Activated CD4-positive, alpha-beta T cell treated with anti-CD3 and anti-CD28 coated beads, Interleukin-2, amount 10 ng/mL, durations not matched to agents 24 days and 14 days (primary cell): Measurements from ENCODE around the gene DBNL. TPM values are rescaled to one million over a fixed set of nuclear protein-coding genes. Genes with fewer than 3 reads are reported as not detected.

ENCODE experiments used
- DNase-seq: peaks from one replicate; pipeline ENCODE4 v3.0.0; 2022
- H3K27ac Mint-ChIP-seq: one replicate; pipeline ENCODE4 v1.8.0; 2022; ENCODE audit warnings: mild to moderate bottlenecking, mixed read lengths
- H3K27me3 Mint-ChIP-seq: one replicate; pipeline ENCODE4 v1.8.0; 2022; ENCODE audit warnings: mixed read lengths
- H3K36me3 Mint-ChIP-seq: one replicate; pipeline ENCODE4 v1.8.0; 2022; ENCODE audit warnings: low read depth, mild to moderate bottlenecking, mixed read lengths
- H3K4me1 Mint-ChIP-seq: one replicate; pipeline ENCODE4 v1.8.0; 2021; ENCODE audit warnings: mixed read lengths
- H3K4me3 Mint-ChIP-seq: one replicate; pipeline ENCODE4 v1.8.0; 2022; ENCODE audit warnings: mild to moderate bottlenecking, moderate library complexity, mixed read lengths
- H3K9me3 Mint-ChIP-seq: one replicate; pipeline ENCODE4 v1.8.0; 2021; ENCODE audit warnings: mixed read lengths
- intact Hi-C: fragments of 100-400 bp; cut with micrococcal nuclease; formaldehyde crosslinking; loops from one replicate; pipeline ENCODE4 v1.15.1; 2023
- total RNA-seq: library from RNA; stranded (reverse); gene quantifications from 2 replicates; pipeline ENCODE4 v1.2.3, GENCODE V29; 2022

The DBNL gene
- total RNA-seq, 1 donor from 2014 or later = 127 TPM

- intact Hi-C loops = no loop called here
- DNase-seq = no peak
- no peak overlapping the region for H3K4me3 Mint-ChIP-seq
- peaks cover 51% of the 10 kb centered on the region for H3K4me1 Mint-ChIP-seq
- peak overlapping the region; percentile 13 for H3K27ac Mint-ChIP-seq
- no peaks in the 10 kb centered on the region for H3K9me3 Mint-ChIP-seq
- no peaks in the 10 kb centered on the region for H3K27me3 Mint-ChIP-seq
- peaks cover 61% of the 10 kb centered on the region for H3K36me3 Mint-ChIP-seq
Measured at GRCh38 chr7:44050121-44050914, 5.8 kb downstream of the DBNL start.

- no peak overlapping the region for H3K4me3 Mint-ChIP-seq
- H3K27me3 Mint-ChIP-seq = no peaks in the 10 kb centered on the region
- no peak for DNase-seq
- H3K4me1 Mint-ChIP-seq = peaks cover 44% of the 10 kb centered on the region
- peak overlapping the region; percentile 17 for H3K27ac Mint-ChIP-seq
- H3K9me3 Mint-ChIP-seq = no peaks in the 10 kb centered on the region
- peaks cover 61% of the 10 kb centered on the region for H3K36me3 Mint-ChIP-seq
- intact Hi-C loops = no loop called here
Measured at GRCh38 chr7:44050915-44051560, 6.5 kb downstream of the DBNL start.

GRCh38 chr7:44051611-44052220 lies 7.2 kb downstream of the DBNL start:
- Mint-ChIP-seq H3K4me3 (no peak overlapping the region), H3K36me3 (peaks cover 61% of the 10 kb centered on the region), H3K27me3 (no peaks in the 10 kb centered on the region), H3K4me1 (peaks cover 37% of the 10 kb centered on the region), H3K9me3 (no peaks in the 10 kb centered on the region), H3K27ac (peak overlapping the region; percentile 51)
- intact Hi-C loops = no loop called here
- no peak for DNase-seq

GRCh38 chr7:44052771-44053365 lies 8.4 kb downstream of the DBNL start:
- no peak for DNase-seq
- H3K4me1 Mint-ChIP-seq = peaks cover 28% of the 10 kb centered on the region
- intact Hi-C loops = no loop called here
- no peaks in the 10 kb centered on the region for H3K27me3 Mint-ChIP-seq
- H3K9me3 Mint-ChIP-seq = no peaks in the 10 kb centered on the region
- peaks cover 62% of the 10 kb centered on the region for H3K36me3 Mint-ChIP-seq
- no peak overlapping the region for H3K27ac Mint-ChIP-seq
- H3K4me3 Mint-ChIP-seq = no peak overlapping the region

GRCh38 chr7:44056681-44057080 lies 12.2 kb downstream of the DBNL start:
- intact Hi-C loops = no loop called here
- H3K36me3 Mint-ChIP-seq = peaks cover 65% of the 10 kb centered on the region
- H3K4me1 Mint-ChIP-seq = peaks cover 6% of the 10 kb centered on the region

GRCh38 chr7:44057181-44057848 lies 12.8 kb downstream of the DBNL start:
- Mint-ChIP-seq H3K27ac (no peak overlapping the region), H3K36me3 (peaks cover 62% of the 10 kb centered on the region), H3K27me3 (no peaks in the 10 kb centered on the region), H3K9me3 (no peaks in the 10 kb centered on the region), H3K4me3 (no peak overlapping the region), H3K4me1 (peaks cover 2% of the 10 kb centered on the region)
- intact Hi-C loops = no loop called here
- no peak for DNase-seq

More at GRCh38 chr7:44056681-44057080, 12.2 kb downstream of the DBNL start:
- Mint-ChIP-seq H3K27me3 (no peaks in the 10 kb centered on the region), H3K9me3 (no peaks in the 10 kb centered on the region), H3K27ac (no peak overlapping the region), H3K4me3 (no peak overlapping the region)
- DNase-seq = no peak

- no peak for DNase-seq
- H3K4me1 Mint-ChIP-seq = peaks cover 2% of the 10 kb centered on the region
- no peaks in the 10 kb centered on the region for H3K27me3 Mint-ChIP-seq
- H3K4me3 Mint-ChIP-seq = no peak overlapping the region
- no peaks in the 10 kb centered on the region for H3K9me3 Mint-ChIP-seq
- H3K36me3 Mint-ChIP-seq = peaks cover 58% of the 10 kb centered on the region
- intact Hi-C loops = no loop called here
- no peak overlapping the region for H3K27ac Mint-ChIP-seq
Measured at GRCh38 chr7:44057849-44058758, 13.6 kb downstream of the DBNL start.

- intact Hi-C loops = no loop called here
- Mint-ChIP-seq H3K36me3 (peaks cover 58% of the 10 kb centered on the region), H3K4me3 (no peak overlapping the region), H3K9me3 (no peaks in the 10 kb centered on the region), H3K4me1 (peaks cover 2% of the 10 kb centered on the region), H3K27ac (no peak overlapping the region), H3K27me3 (no peaks in the 10 kb centered on the region)
- no peak for DNase-seq
Measured at GRCh38 chr7:44058759-44059218, 14.3 kb downstream of the DBNL start.

- DNase-seq = no peak
Measured at GRCh38 chr7:44059219-44060090, 15.0 kb downstream of the DBNL start.

GRCh38 chr7:44060091-44060947 lies 15.8 kb downstream of the DBNL start:
- Mint-ChIP-seq H3K27ac (no peak overlapping the region), H3K27me3 (no peaks in the 10 kb centered on the region), H3K4me3 (no peak overlapping the region), H3K4me1 (no peaks in the 10 kb centered on the region), H3K36me3 (peaks cover 49% of the 10 kb centered on the region), H3K9me3 (no peaks in the 10 kb centered on the region)
- intact Hi-C loops = no loop called here
- no peak for DNase-seq

More at GRCh38 chr7:44059219-44060090, 15.0 kb downstream of the DBNL start:
- Mint-ChIP-seq H3K9me3 (no peaks in the 10 kb centered on the region), H3K27me3 (no peaks in the 10 kb centered on the region), H3K36me3 (peaks cover 53% of the 10 kb centered on the region), H3K4me1 (peaks cover 2% of the 10 kb centered on the region), H3K27ac (no peak overlapping the region), H3K4me3 (no peak overlapping the region)
- intact Hi-C loops = no loop called here

- no peak for DNase-seq
- H3K9me3 Mint-ChIP-seq = no peaks in the 10 kb centered on the region
- H3K36me3 Mint-ChIP-seq = peaks cover 42% of the 10 kb centered on the region
- H3K27me3 Mint-ChIP-seq = no peaks in the 10 kb centered on the region
- no peak overlapping the region for H3K27ac Mint-ChIP-seq
- intact Hi-C loops = no loop called here
- H3K4me1 Mint-ChIP-seq = no peaks in the 10 kb centered on the region
- no peak overlapping the region for H3K4me3 Mint-ChIP-seq
Measured at GRCh38 chr7:44060948-44061644, 16.6 kb downstream of the DBNL start.
